PC-9 (cell line): Measurements from ENCODE around the gene AFG3L2. TPM values are rescaled to one million over a fixed set of nuclear protein-coding genes. Genes with fewer than 3 reads are reported as not detected.

ENCODE experiments used
- BruUV-seq: library from RNA; stranded (reverse); fragments of 400-500 nt; replicated peaks from 2 replicates; lab custom pipeline; 2021; lab: Mats Ljungman, UMichigan
- CTCF ChIA-PET: fragments of 300-600 bp; sonication (Branson Sonifier 250); formaldehyde crosslinking; loops from one replicate; lab custom pipeline; 2022; ENCODE audit warnings: antibody characterized with exemption; lab: Charles Lee
- POLR2A ChIA-PET: fragments of 300-600 bp; sonication (Branson Sonifier 250); formaldehyde crosslinking; loops from one replicate; lab custom pipeline; 2022; ENCODE audit warnings: antibody characterized with exemption; ENCODE audit not compliant: unreplicated experiment; lab: Charles Lee
- DNase-seq, 2 experiments: peaks; one replicate each; pipeline versions ENCODE4 v3.0.0 to v3.0.0-alpha.2; 2015 to 2022; ENCODE audit warnings: mixed read lengths in 1 of 2
- H2AFZ ChIP-seq: fragments of 200-600 bp; sonication (generic); 2 replicates; pipeline ENCODE4 v1.8.1; 2017; ENCODE audit warnings: antibody characterized with exemption
- H3F3A ChIP-seq: fragments of 200-600 bp; sonication (generic); 2 replicates; pipeline ENCODE4 v1.8.1; 2017; ENCODE audit warnings: antibody characterized with exemption, mild to moderate bottlenecking, low read depth; ENCODE audit not compliant: insufficient read depth
- H3K27ac ChIP-seq: fragments of 200-600 bp; sonication (generic); 2 replicates; pipeline ENCODE4 v1.6.1; 2016; ENCODE audit warnings: mixed run types
- H3K27me3 ChIP-seq: fragments of 200-600 bp; sonication (generic); 2 replicates; pipeline ENCODE4 v1.6.1; 2016; ENCODE audit warnings: low read depth, mixed run types; ENCODE audit not compliant: insufficient read depth
- H3K36me3 ChIP-seq: fragments of 200-600 bp; sonication (generic); 2 replicates; pipeline ENCODE4 v1.6.1; 2016; ENCODE audit warnings: low read depth, mixed run types
- H3K4me1 ChIP-seq: fragments of 200-600 bp; sonication (generic); replicated peaks from 2 replicates; pipeline ENCODE4 v1.6.1; 2016; ENCODE audit warnings: mixed run types; ENCODE audit not compliant: insufficient read depth
- H3K4me2 ChIP-seq: fragments of 200-600 bp; sonication (generic); 2 replicates; pipeline ENCODE4 v1.6.1; 2017; ENCODE audit warnings: mixed run types
- H3K4me3 ChIP-seq: fragments of 200-600 bp; sonication (generic); 2 replicates; pipeline ENCODE4 v1.6.1; 2016; ENCODE audit warnings: mixed run types
- H3K79me2 ChIP-seq: fragments of 200-600 bp; sonication (generic); 2 replicates; pipeline ENCODE4 v1.6.1; 2017; ENCODE audit warnings: low read depth, mixed run types
- H3K9me2 ChIP-seq: fragments of 200-600 bp; sonication (generic); 2 replicates; pipeline ENCODE4 v1.8.1; 2017; ENCODE audit warnings: mild to moderate bottlenecking; ENCODE audit not compliant: insufficient read depth
- H3K9me3 ChIP-seq: fragments of 200-600 bp; sonication (generic); 2 replicates; pipeline ENCODE4 v1.8.1; 2016; ENCODE audit warnings: low read depth; ENCODE audit not compliant: insufficient read depth
- H4K20me1 ChIP-seq: fragments of 200-600 bp; sonication (generic); 2 replicates; pipeline ENCODE4 v1.8.1; 2017; ENCODE audit not compliant: insufficient read depth
- EZH2 ChIP-seq: fragments of 200-600 bp; sonication (generic); IDR thresholded peaks from 2 replicates; pipeline ENCODE4 v1.8.0; 2017; ENCODE audit warnings: antibody characterized with exemption, low read depth
- intact Hi-C: fragments of 100-400 bp; cut with micrococcal nuclease; formaldehyde crosslinking; loops from one replicate; pipeline ENCODE4 v1.10.0; 2022; ENCODE audit not compliant: unreplicated experiment
- total RNA-seq: library from RNA; stranded (reverse); gene quantifications from 2 replicates; pipeline ENCODE4 v1.2.3, GENCODE V29; 2021
- TF ChIP-seq, protein P1 (sequence below): fragments of 200-600 bp; sonication (generic); conservative IDR thresholded peaks from 2 replicates; pipeline ENCODE4 v1.6.1; 2017; ENCODE audit warnings: mixed run types, antibody characterized with exemption, mild to moderate bottlenecking, moderate library complexity

AFG3L2 gene
- total RNA-seq, 1 experiment from 2014 or later: 69.4 TPM

DNA sequence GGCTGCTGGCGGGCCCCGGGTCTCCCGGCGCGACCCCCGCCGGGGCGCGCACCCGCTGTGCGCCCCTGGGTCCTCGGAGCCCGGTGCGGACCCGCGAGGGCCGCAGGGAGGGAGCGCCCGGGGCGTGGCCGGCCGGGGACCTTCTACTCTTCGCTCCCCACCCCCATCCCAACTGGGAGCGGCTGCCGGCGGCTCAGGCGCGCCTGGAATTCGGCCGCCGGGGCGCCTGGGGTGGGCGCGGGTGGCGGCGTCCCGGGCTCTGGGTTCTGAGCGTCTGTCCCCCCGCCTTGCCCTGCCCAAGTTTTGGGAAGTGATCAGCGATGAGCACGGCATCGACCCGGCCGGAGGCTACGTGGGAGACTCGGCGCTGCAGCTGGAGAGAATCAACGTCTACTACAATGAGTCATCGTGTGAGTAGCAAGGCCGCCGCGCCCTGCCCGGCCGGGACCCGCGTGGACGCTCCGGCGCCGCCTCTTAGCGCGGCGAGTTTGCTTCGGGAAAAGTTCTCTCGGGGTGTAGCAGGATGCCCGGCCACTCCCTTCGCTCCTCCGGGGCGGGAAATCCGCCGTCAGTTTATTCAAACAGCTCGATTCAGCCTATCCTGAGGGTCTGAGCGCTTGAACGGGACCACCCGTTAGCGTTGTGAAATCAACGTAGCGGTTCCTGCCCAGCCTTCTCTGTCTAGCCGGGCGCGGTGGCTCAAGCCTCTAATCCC is 68.5 kb downstream of the AFG3L2 start:
- no peaks in the 10 kb centered on the region for H4K20me1 ChIP-seq
- ChIA-PET POLR2A (interaction anchor here (0.7 to 1.0 kb wide), 2 partner anchors 21 to 67 kb away, joined by 3 to 4 read pairs; no protein-coding TSS in a partner anchor), CTCF (interaction anchor here (1.0 kb wide), 1 partner anchor 36 kb away, joined by 4 read pairs; no protein-coding TSS in a partner anchor)
- no peaks in the 10 kb centered on the region for H3K79me2 ChIP-seq
- BruUV-seq: no TSS peak
- no peak overlapping the region for H3K27ac ChIP-seq
- H3K4me3 ChIP-seq: peak overlapping the region; percentile 87
- intact Hi-C loops: loop anchor here (1.0 kb wide), 1 partner anchor 20 kb away; no protein-coding TSS in a partner anchor
- no peaks in the 10 kb centered on the region for H3K9me2 ChIP-seq
- H3K4me1 ChIP-seq: 0 out of 2 replicates have a peak, but pooled peaks cover 6% of the 10 kb centered on the region
- peaks cover 4% of the 10 kb centered on the region; the same call in 1 of the 2 replicates for H3K9me3 ChIP-seq
- H3K27me3 ChIP-seq: no peaks in the 10 kb centered on the region
- no peak for TF ChIP-seq EZH2
- TF ChIP-seq, protein P1, sequence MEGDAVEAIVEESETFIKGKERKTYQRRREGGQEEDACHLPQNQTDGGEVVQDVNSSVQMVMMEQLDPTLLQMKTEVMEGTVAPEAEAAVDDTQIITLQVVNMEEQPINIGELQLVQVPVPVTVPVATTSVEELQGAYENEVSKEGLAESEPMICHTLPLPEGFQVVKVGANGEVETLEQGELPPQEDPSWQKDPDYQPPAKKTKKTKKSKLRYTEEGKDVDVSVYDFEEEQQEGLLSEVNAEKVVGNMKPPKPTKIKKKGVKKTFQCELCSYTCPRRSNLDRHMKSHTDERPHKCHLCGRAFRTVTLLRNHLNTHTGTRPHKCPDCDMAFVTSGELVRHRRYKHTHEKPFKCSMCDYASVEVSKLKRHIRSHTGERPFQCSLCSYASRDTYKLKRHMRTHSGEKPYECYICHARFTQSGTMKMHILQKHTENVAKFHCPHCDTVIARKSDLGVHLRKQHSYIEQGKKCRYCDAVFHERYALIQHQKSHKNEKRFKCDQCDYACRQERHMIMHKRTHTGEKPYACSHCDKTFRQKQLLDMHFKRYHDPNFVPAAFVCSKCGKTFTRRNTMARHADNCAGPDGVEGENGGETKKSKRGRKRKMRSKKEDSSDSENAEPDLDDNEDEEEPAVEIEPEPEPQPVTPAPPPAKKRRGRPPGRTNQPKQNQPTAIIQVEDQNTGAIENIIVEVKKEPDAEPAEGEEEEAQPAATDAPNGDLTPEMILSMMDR: no peak
- peaks cover 4% of the 10 kb centered on the region; the same call in 1 of the 2 replicates for H3F3A ChIP-seq
- peak overlapping the region; percentile 88 for H2AFZ ChIP-seq
- no peaks in the 10 kb centered on the region for H3K36me3 ChIP-seq
- peak overlapping the region; percentile 80 for H3K4me2 ChIP-seq
- DNase-seq: peak; percentile 37 to 75

DNA sequence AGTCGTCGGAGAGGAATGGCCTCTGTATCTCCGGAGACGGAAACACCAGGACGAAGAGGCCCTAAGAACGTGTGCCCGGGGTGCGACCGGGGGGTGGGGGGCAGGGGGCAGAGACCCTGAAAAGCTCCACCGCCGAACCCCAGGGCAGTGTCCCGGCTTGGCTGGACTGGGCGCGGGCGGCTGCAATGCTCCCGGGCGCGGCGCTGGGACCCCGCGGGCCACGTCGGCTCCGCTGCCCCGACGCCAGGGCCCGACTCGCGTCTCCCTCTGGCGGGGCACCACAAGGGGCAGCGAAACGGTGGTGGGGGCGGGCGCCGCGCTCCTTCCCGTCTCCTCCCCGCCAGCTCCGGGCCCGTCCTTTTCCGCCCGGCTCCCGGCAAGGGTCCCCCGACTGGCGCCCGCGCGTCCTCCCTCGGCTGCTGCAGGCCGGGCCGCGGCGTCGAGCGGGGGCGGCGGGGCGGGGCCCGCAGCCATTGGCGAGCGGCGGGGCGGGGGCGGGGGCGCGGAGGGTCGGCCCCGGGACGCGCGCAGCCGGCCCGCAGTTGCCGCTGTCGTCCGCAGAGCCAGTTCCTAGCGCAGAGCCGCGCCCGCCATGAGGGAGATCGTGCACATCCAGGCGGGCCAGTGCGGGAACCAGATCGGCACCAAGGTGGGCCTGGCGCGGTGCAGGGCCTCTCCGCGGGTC is 69.2 kb downstream of the AFG3L2 start, which contains the start of gene TUBB6:
Gene TUBB6 (plus strand): TSS at position 541 of the 685 bp plus-strand sequence. CDS start 52 bp downstream, at position 593.
- Histone ChIP-seq H3K79me2 (no peaks in the 10 kb centered on the region), H3K27me3 (no peaks in the 10 kb centered on the region), H3K4me1 (0 out of 2 replicates have a peak, but pooled peaks cover 6% of the 10 kb centered on the region), H3K4me3 (peak within 1 kb of the TSS; percentile 87), H4K20me1 (no peaks in the 10 kb centered on the region), H3K9me2 (no peaks in the 10 kb centered on the region), H2AFZ (peak within 1 kb of the TSS; percentile 88), H3K27ac (no peak within 1 kb of the TSS), H3F3A (peaks cover 4% of the 10 kb centered on the region; the same call in 1 of the 2 replicates), H3K36me3 (no peaks in the 10 kb centered on the region), H3K9me3 (peaks cover 4% of the 10 kb centered on the region; the same call in 1 of the 2 replicates), H3K4me2 (peak within 1 kb of the TSS; percentile 80)
- POLR2A ChIA-PET: no interaction called here
- DNase-seq: peak in 1 of 2 experiments; percentile 60
- intact Hi-C loops: loop anchor here (1.0 kb wide), 1 partner anchor 20 kb away; no protein-coding TSS in a partner anchor
- BruUV-seq: no TSS peak
- TF ChIP-seq EZH2: no peak
- TF ChIP-seq, protein P1: no peak
- CTCF ChIA-PET: interaction anchor here (1.0 kb wide), 1 partner anchor 36 kb away, joined by 4 read pairs; no protein-coding TSS in a partner anchor
